ENCODE results near the gene GTF2A1.

DNA sequence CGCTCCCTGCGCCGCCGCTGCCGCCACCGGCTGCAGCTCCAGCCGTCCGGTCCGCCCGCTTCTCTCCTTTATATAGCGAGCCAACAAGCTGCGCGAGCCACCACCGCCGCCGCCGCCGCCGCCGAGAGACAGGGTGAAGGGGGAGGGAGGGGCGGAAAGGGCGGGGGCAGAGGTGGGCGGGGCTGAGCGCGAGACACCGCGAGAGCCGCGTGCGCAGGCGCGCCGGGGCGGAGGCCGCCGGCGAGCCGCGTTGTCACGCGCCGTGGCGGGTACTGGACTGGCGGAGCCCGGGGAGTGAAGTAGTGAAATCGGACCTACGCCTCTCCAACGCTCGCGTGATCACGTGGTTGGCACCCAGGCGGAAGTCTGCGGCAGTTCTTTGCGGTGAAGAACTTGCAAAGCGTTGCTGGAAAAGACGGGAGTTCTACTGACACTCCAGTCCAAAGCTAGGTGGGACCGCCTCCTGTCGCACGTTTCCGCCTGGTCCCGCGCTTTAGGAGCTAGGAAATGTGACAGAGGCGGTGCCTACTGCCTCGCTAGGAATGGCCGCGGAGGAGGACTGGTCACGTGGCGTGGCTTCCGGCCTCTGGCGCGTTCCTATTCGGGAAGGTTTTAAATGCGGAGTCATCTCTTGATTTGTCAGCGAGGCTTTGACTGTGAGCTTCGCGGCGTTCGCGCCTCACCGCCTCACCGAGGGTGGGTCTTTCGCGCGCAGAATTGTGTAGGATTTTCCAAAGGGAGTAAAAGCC is at the start of gene GTF2A1:
- TF ChIP-seq, protein P1, sequence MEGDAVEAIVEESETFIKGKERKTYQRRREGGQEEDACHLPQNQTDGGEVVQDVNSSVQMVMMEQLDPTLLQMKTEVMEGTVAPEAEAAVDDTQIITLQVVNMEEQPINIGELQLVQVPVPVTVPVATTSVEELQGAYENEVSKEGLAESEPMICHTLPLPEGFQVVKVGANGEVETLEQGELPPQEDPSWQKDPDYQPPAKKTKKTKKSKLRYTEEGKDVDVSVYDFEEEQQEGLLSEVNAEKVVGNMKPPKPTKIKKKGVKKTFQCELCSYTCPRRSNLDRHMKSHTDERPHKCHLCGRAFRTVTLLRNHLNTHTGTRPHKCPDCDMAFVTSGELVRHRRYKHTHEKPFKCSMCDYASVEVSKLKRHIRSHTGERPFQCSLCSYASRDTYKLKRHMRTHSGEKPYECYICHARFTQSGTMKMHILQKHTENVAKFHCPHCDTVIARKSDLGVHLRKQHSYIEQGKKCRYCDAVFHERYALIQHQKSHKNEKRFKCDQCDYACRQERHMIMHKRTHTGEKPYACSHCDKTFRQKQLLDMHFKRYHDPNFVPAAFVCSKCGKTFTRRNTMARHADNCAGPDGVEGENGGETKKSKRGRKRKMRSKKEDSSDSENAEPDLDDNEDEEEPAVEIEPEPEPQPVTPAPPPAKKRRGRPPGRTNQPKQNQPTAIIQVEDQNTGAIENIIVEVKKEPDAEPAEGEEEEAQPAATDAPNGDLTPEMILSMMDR (conservative IDR thresholded peaks at IDR 0.05 in 1 of 2, IDR thresholded peaks at IDR 0.05 in 1 of 2; ENCODE audit: extremely low read depth in 1 of 2, insufficient read depth in 1 of 2, low read depth in 1 of 2, low read length in 2 of 2): no peak
- no peak for TF ChIP-seq EZH2 (IDR thresholded peaks at IDR 0.05; ENCODE audit: borderline replicate concordance, low read length)
